HT1080 (cell line): ENCODE data around the gene KIAA0319L. TPM values are rescaled to one million over a fixed set of nuclear protein-coding genes. Genes with fewer than 3 reads are reported as not detected.
A peak's percentile ranks its signal among the peaks of the same experiment; 100 is the strongest.
"Not testable (repeated sequence)": the region's sequence is repeated elsewhere in the genome, so short reads cannot be mapped to it uniquely, and the experiment has no call there.

Experiments
- DNase-seq: peaks from one replicate; pipeline ENCODE4 v3.0.0-alpha.2; 2015; ENCODE audit warnings: low read depth
- total RNA-seq: library from RNA; depleted of rRNA; stranded (reverse); fragments of >200 nt; shearing (Covaris generic); gene quantifications from 2 replicates; pipeline ENCODE4 v1.2.3, GENCODE V29; 2014

The KIAA0319L gene
- total RNA-seq, 1 experiment from 2014 or later: 37.8 TPM

- not testable (repeated sequence) for DNase-seq
Observed at GRCh38 chr1:35581621-35582020, 24.4 kb upstream of the KIAA0319L start.

GRCh38 chr1:35580949-35581388, 23.8 kb upstream of the KIAA0319L start:
- DNase-seq: peak; percentile 24

- no peak for DNase-seq
Observed at GRCh38 chr1:35577071-35577998, 20.1 kb upstream of the KIAA0319L start.

- not testable (repeated sequence) for DNase-seq
Observed at GRCh38 chr1:35576766-35577070, 19.5 kb upstream of the KIAA0319L start.

DNA sequence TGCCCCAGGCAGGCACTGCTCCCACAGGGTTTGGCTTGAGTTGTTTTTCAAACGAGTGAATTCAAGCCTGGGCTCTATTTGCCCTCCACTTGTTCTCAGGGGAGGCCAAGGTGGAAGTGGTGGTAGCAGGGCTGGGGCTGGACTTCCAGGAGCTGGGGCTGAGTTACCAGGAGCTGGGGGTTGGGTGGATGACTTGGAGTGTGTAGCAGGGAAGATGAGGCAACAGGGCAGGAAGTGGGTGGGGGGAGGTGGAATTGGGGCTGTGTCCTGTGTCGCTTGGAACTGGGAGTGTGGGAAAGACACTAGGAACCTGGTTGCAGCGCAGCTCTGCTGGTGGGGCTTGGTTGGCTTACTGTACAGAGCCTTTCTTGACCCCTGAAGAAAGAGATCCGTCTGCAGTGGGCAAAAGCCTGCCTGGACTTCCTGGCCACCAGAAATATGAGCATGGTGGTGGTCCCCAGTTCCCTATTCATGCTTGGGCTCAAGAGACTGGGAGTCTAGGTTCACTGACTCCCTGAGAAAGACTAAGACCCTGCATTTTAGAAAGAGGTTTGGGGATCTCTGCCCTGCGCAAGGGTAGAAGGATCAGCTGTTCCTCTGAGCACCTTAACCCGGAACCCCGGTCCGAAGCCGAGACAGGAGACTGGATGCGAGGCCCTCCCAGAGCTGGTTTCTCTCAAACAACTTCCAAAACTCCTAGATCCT, 19.0 kb upstream of the KIAA0319L start:
- DNase-seq: peak; percentile 30

- DNase-seq: no peak
Observed at GRCh38 chr1:35575416-35575958, 18.3 kb upstream of the KIAA0319L start.

- DNase-seq: no peak
Observed at GRCh38 chr1:35574655-35575415, 17.6 kb upstream of the KIAA0319L start.

DNA sequence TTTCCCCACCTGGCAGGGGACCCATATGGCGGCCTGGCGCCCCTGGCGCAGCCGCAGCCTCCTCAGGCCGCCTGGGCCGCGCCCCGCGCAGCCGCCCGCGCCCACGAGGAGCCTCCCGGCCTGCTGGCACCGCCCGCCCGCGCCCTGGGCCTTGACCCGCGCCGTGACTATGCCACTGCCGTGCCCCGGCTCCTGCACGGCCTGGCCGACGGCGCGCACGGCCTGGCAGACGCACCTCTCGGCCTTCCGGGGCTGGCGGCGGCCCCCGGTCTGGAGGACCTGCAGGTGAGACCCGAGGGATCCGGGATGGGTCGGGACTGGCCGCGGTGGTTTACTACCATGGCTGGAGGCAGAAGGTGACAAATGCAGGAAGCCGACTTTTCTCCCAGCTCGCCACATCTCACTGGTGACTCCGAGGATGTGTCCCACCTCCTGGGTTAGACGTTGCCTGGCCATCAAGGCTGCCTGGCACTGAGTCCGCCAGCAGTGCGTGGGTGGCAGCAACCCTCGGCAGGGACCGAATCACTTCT, 17.0 kb upstream of the KIAA0319L start:
- DNase-seq: no peak

- no peak for DNase-seq
Observed at GRCh38 chr1:35573198-35574124, 16.3 kb upstream of the KIAA0319L start, which contains the start of gene TFAP2E. TSS of gene TFAP2E (plus strand) at chr1:35573314. CDS start at chr1:35573578, 264 bp downstream.

GRCh38 chr1:35572296-35572695, 15.1 kb upstream of the KIAA0319L start:
- DNase-seq: no peak

DNA sequence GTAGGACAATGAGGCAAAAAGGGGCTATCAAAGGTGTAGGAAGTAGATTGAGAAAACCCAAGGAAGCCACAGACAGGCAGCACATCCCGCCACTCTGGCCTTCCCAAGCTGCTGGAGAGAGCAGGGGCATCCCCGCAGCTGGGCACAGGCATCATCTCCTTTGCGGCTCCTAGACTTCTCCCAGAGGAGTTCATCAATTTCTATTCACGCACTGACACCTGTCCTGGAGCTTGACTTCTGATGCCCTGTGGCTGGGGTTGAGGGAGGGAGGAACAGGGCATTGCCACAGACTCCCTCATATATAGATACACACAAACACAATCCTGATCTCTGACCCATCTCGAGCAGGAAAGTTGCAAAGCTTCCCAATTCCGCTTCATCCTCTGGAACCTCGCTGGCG, 14.1 kb upstream of the KIAA0319L start:
- no peak for DNase-seq

DNA sequence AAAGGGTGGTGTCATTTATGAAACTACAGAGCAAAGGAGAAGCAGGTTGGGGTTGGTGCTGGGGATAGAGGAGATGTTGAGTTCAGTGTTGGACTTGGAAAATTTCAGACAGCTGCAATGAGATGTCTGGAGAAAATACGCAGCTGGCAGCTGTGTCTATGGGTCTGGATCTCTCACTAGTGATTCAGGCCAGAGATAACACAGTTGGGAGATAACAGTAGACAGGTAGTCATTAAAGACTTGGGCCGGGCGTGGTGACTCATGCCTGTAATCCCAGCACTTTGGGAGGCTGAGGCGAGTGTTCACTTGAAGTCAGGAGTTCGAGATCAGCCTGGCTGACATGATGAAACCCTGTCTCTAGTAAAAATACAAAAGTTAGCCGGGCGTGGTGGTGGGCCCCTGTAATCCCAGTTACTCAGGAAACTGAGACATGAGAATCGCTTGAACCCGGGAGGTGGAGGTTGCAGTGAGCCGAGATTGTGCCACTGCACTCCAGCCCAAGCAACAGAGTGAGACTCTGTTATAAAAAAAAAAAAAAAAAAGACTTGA, 13.5 kb upstream of the KIAA0319L start:
- DNase-seq: no peak

- no peak for DNase-seq
Observed at GRCh38 chr1:35569936-35570335, 12.7 kb upstream of the KIAA0319L start.

DNA sequence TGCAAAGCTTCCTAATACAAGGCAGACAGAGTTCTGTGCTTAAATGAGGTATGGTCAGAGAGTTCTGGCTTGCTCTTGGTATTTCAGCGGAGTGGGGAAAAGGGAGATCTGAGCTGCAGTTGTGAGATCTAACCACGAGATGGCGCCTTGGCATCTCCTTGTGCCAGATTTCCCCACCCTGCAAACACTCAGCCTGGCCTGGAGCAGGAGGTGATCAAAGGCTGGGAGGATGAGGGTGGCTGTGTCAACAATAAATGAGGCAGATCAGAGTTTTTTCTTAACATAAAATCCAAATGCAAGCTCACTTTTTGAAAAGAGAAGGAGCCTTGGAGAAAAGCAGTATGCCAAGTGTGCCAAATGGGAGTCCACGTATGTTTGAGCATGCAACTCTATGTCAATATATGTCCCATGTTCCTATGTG, 11.8 kb upstream of the KIAA0319L start:
- peak; percentile 78 for DNase-seq

GRCh38 chr1:35567947-35568558, 10.8 kb upstream of the KIAA0319L start:
- no peak for DNase-seq

DNA sequence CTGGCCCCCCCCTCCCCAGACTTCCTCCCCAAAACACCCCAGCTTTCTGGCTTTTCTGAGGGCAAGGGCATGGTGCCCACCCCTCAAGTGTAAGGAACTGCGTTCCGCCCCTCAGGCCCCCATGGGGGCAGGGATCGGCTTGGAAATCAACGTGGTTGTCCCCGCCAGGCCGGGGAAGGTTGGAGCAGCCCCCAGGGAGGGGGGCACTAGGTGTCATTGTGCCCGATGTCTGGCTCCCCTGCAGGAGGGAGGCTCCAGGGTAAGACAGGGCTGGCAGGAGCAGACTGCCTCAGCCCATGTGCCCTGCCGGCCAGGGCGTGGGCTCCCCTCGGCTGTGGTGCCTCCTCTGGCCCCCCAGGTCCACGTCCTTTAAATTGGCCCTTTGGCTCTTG, 8.5 kb upstream of the KIAA0319L start:
- DNase-seq: no peak

DNA sequence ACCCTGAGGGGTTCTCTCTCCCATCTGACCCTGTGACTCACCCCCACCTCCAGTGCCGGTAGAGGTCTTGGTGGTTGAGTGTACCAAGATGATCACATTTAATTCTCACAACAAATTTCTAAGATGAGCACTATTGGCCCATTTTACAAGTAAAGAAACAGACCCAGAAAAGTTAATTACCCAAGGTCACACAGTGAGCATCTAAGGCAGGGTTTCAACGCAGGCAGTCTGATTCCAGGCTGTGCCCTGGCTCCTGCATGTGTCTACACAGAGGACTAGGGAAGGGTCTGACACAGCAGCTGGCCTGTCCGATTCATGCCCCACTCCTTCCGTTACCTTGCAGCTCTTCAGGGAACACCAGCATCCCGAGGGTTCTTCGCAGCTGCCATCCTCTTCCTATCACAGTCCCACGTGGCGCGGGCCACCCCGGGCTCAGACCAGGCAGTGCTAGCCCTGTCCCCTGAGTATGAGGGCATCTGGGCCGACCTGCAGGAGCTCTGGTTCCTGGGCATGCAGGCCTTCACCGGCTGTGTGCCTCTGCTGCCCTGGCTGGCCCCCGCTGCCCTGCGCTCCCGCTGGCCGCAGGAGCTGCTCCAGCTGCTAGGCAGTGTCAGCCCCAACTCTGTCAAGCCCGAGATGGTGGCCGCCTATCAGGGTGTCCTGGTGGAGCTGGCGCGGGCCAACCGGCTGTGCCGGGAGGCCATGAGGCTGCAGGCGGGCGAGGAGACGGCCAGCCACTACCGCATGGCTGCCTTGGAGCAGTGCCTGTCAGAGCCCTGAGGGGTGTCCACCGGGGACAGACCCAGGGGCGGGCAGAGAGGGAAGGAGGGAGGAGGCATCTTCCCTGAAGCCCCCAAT, 7.9 kb upstream of the KIAA0319L start:
- no peak for DNase-seq
